ENCODE measurements around the gene DBNDD2.

DBNDD2 gene

GRCh38 chr20:45407783-45408645 lies at the start of gene DBNDD2:
Gene DBNDD2, plus strand, starts transcription at chr20:45408289. Its CDS starts 179 bp downstream, at chr20:45408468.
- DNase-seq: no peak

GRCh38 chr20:45359069-45359405 lies 49.1 kb upstream of the DBNDD2 start:
- no peak for DNase-seq

- DNase-seq: no peak
Measured at GRCh38 chr20:45359406-45360148, 48.5 kb upstream of the DBNDD2 start.

- DNase-seq: no peak
Measured at GRCh38 chr20:45361793-45362192, 46.3 kb upstream of the DBNDD2 start.

GRCh38 chr20:45362804-45363610 lies 45.1 kb upstream of the DBNDD2 start, which contains the start of gene SYS1:
Gene SYS1, plus strand, starts transcription at chr20:45363156. Its CDS starts 376 bp downstream, at chr20:45363532.
- peak; percentile 99 for DNase-seq

GRCh38 chr20:45363611-45364492 lies 44.2 kb upstream of the DBNDD2 start:
- DNase-seq: no peak

GRCh38 chr20:45365444-45365970 lies 42.6 kb upstream of the DBNDD2 start:
- DNase-seq: no peak

GRCh38 chr20:45366192-45366591 lies 41.9 kb upstream of the DBNDD2 start:
- no peak for DNase-seq

GRCh38 chr20:45366631-45367030 lies 41.5 kb upstream of the DBNDD2 start:
- DNase-seq: no peak

GRCh38 chr20:45367126-45367525 lies 41.0 kb upstream of the DBNDD2 start:
- no peak for DNase-seq

- peak; percentile 80 for DNase-seq
Measured at GRCh38 chr20:45368221-45368980, 39.7 kb upstream of the DBNDD2 start.

GRCh38 chr20:45370571-45371160 lies 37.4 kb upstream of the DBNDD2 start:
- DNase-seq: no peak

GRCh38 chr20:45372241-45372640 lies 35.8 kb upstream of the DBNDD2 start:
- no peak for DNase-seq

GRCh38 chr20:45372646-45373352 lies 35.3 kb upstream of the DBNDD2 start:
- DNase-seq: no peak

- peak; percentile 92 for DNase-seq
Measured at GRCh38 chr20:45373353-45374100, 34.6 kb upstream of the DBNDD2 start.

GRCh38 chr20:45374101-45374467 lies 34.0 kb upstream of the DBNDD2 start:
- no peak for DNase-seq

- no peak for DNase-seq
Measured at GRCh38 chr20:45374966-45375365, 33.1 kb upstream of the DBNDD2 start.

GRCh38 chr20:45377269-45377668 lies 30.8 kb upstream of the DBNDD2 start:
- no peak for DNase-seq

- no peak for DNase-seq
Measured at GRCh38 chr20:45378191-45378590, 29.9 kb upstream of the DBNDD2 start, which contains the start of gene TP53TG5. Gene TP53TG5, minus strand, starts transcription at chr20:45378325. Its CDS starts 89 bp downstream, at chr20:45378236.

All from activated CD4-positive, alpha-beta T cell treated with anti-CD3 and anti-CD28 coated beads, Interleukin-2, amount 50 U/mL, for 16 hours (primary cell).